Heart right ventricle (tissue), 16 donors: ENCODE measurements around the gene PVR. TPM values are rescaled to one million over a fixed set of nuclear protein-coding genes. Genes with fewer than 3 reads are reported as not detected.
"Not testable (repeated sequence)": the region's sequence is repeated elsewhere in the genome, so short reads cannot be mapped to it uniquely, and the experiment has no call there.

Experiments
- ATAC-seq, 8 donors: fragments of 200-7000 bp; cut with Tn5 transposase; one replicate each; pipeline ENCODE4 v1.9.1; 2020; ENCODE audit warnings: mild to moderate bottlenecking in 8 of 8, moderate library complexity in 8 of 8, moderate number of reproducible peaks in 1 of 8
- DNase-seq, 2 donors: peaks; one replicate each; pipeline ENCODE4 v3.0.0-alpha.2; 2020
- H3K27ac ChIP-seq, 10 donors: fragments of 200-600 bp; sonication (generic) in 2 of 10; one replicate each; pipeline versions ENCODE4 v1.5.0 to v1.8.0; 2020 to 2022; ENCODE audit warnings: mild to moderate bottlenecking in 3 of 10
- H3K27me3 ChIP-seq, 7 donors: fragments of 200-600 bp; one replicate each; pipeline ENCODE4 v1.8.0; 2021 to 2022; ENCODE audit warnings: mild to moderate bottlenecking in 2 of 7
- H3K36me3 ChIP-seq, 9 donors: fragments of 200-600 bp; sonication (generic) in 1 of 9; one replicate each; pipeline versions ENCODE4 v1.5.0 to v1.8.0; 2020 to 2022; ENCODE audit warnings: mild to moderate bottlenecking in 2 of 9
- H3K4me1 ChIP-seq, 9 donors: fragments of 200-600 bp; sonication (generic) in 1 of 9; one replicate each; pipeline versions ENCODE4 v1.5.0 to v1.8.0; 2020 to 2022; ENCODE audit warnings: mild to moderate bottlenecking in 4 of 9
- H3K4me3 ChIP-seq, 10 donors: fragments of 200-600 bp; sonication (generic) in 2 of 10; one replicate each; pipeline versions ENCODE4 v1.5.0 to v1.8.0; 2020 to 2022; ENCODE audit warnings: mild to moderate bottlenecking in 7 of 10, moderate library complexity in 2 of 10
- H3K9me3 ChIP-seq, 11 donors: fragments of 200-600 bp in 10 of 11; sonication (generic) in 2 of 11; one replicate each; pipeline versions ENCODE4 v1.5.0 to v1.8.0; 2013 to 2022; ENCODE audit warnings: mild to moderate bottlenecking in 2 of 11, control low read depth in 1 of 11, moderate library complexity in 1 of 11
- WGBS, 2 donors: extraction: QIAGEN DNeasy Blood & Tissue Kit; methylation state at CpG; one replicate each; pipeline ENCODE4 v1.1.7; 2013; ENCODE audit warnings: inconsistent platforms in 1 of 2; 5-methylcytosine and 5-hydroxymethylcytosine counted together
- intact Hi-C, 10 donors: fragments of 100-400 bp; cut with DNase I; formaldehyde crosslinking; loops; one replicate each; pipeline versions ENCODE4 v1.11.1 to v1.14.2; 2022
- polyA plus RNA-seq, 2 donors: library from polyadenylated mRNA; stranded (reverse); fragments of 200-250 nt; gene quantifications; one replicate each; pipeline ENCODE4 v1.2.3, GENCODE V29; 2013
- total RNA-seq, 10 donors: library from RNA; stranded (reverse); fragmentation: NEBNext Ultra II Directional in 3 of 10; extraction: Animal tissue kit (Norgen Biotek cat#: 25700) in 3 of 10; gene quantifications; one replicate each; pipeline versions ENCODE4 v1.2.1 to v1.2.4, GENCODE V29; 2021 to 2023
- TF ChIP-seq, protein P1 (sequence below), 9 donors: fragments of 200-600 bp; sonication (generic) in 2 of 9; IDR thresholded peaks; one replicate each; pipeline versions ENCODE4 v1.5.0 to v1.8.0; 2021 to 2022; ENCODE audit warnings: antibody characterized with exemption in 9 of 9, mild to moderate bottlenecking in 5 of 9, moderate library complexity in 1 of 9
- donor health status: Arrhythmogenic right ventricular cardiomyopathy.
- donor health status: ischemic (EF 13 %, LVEDD 7.1; RV severe dilation, severe dysfunction).
- donor health status: healthy with polysubstance abuse.
- donor health status: DM: no; HTN: yes; CAD: no.
- donor health status: DM: no; HTN: no; CAD: no.
- donor health status: ischemic (EF 25% LVEDD 6.9; RV normal size, moderate dysfunction).
- donor health status: ischemic (EF 25% LVEDD 5.7; RV mildly dilated, moderate dysfunction).
- donor health status: healthy.
- donor health status: DM: yes; HTN: yes; CAD: no.
- donor health status: Ischemic cardiomyopathy.
- donor health status: ischemic (EF 35%, LVEDD 5.7; RV mildly dilated, moderate dysfunction).
- donor health status: nonischemic (EF 11% LVEDD 7.7; RV severe dilation, severe dysfunction).
- donor health status: DM: yes; HTN: yes; CAD: no.
- donor health status: PGD.
- donor health status: ischemic (EF 29% LVEDD 5.4; RV normal size, mild dysfunction).
- donor health status: nonischemic (EF 23%, LVEDD 6.1; RV moderate dilation, normal function).

PVR gene
- total and polyA plus RNA-seq, 12 donors = 38.3 to 108 (median 43.4) TPM

DNA sequence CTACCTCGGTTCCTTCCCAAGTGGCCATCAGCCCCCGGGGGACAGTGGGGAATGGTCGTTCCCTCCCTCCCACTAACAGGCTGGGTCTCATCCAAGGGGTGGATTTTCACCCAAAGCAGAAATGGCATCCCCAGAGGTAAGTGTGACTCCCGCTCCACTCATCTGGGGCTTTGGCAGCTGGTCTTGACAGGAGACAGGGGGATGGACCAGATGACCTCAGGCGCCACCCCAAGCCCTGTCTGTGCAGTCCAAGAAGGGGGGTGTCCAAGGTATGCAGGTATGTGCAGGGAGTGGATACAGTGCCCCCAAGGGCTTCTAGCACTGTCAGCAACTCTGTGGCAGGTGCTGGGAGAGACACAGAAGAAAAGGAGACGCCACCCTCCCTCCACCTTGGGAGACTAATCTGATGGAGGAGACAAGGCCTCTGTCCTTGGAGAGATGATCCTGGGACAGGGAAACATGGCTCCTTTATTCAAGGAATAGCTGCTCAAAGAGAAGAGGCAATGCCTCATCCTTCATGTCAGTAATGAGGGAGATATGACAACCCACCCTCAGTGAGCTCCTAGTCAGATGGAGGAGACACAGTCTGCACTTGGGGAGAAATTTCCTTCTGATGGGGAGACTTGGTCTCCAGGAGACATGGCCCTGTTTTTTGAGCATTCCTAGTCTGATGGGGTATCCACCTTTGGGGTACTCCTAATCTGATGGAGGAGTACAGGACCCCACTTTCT lies 63.0 kb downstream of the PVR start:
- ATAC-seq = no peak
- H3K27me3 ChIP-seq = no peaks in the 10 kb centered on the region
- H3K9me3 ChIP-seq = no peaks in the 10 kb centered on the region
- TF ChIP-seq, protein P1, sequence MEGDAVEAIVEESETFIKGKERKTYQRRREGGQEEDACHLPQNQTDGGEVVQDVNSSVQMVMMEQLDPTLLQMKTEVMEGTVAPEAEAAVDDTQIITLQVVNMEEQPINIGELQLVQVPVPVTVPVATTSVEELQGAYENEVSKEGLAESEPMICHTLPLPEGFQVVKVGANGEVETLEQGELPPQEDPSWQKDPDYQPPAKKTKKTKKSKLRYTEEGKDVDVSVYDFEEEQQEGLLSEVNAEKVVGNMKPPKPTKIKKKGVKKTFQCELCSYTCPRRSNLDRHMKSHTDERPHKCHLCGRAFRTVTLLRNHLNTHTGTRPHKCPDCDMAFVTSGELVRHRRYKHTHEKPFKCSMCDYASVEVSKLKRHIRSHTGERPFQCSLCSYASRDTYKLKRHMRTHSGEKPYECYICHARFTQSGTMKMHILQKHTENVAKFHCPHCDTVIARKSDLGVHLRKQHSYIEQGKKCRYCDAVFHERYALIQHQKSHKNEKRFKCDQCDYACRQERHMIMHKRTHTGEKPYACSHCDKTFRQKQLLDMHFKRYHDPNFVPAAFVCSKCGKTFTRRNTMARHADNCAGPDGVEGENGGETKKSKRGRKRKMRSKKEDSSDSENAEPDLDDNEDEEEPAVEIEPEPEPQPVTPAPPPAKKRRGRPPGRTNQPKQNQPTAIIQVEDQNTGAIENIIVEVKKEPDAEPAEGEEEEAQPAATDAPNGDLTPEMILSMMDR (IDR thresholded peaks at IDR 0.05) = no peak
- 86 to 90% methylated on average over 6 of the region's 6 CpGs for whole genome bisulfite sequencing, 2 donors
- H3K27ac ChIP-seq = no peak overlapping the region
- intact Hi-C loops = no loop called here
- no peak overlapping the region for H3K4me3 ChIP-seq
- DNase-seq = no peak
- no peaks in the 10 kb centered on the region for H3K36me3 ChIP-seq
- peaks cover 0 to 6% (median 0%) of the 10 kb centered on the region in 9 donors for H3K4me1 ChIP-seq

GRCh38 chr19:44707794-44708193 lies 64.1 kb downstream of the PVR start:
- DNase-seq = no peak
- H3K36me3 ChIP-seq = no peaks in the 10 kb centered on the region
- H3K4me1 ChIP-seq = peaks cover 0 to 6% (median 0%) of the 10 kb centered on the region in 9 donors
- no peak for ATAC-seq
- no peaks in the 10 kb centered on the region for H3K9me3 ChIP-seq
- 91 to 96% methylated on average over 20 of the region's 20 CpGs for WGBS, 2 donors
- H3K27ac ChIP-seq = no peak overlapping the region
- TF ChIP-seq, protein P1 (IDR thresholded peaks at IDR 0.05) = no peak
- intact Hi-C loops = no loop called here
- no peaks in the 10 kb centered on the region for H3K27me3 ChIP-seq
- H3K4me3 ChIP-seq = no peak overlapping the region

- ATAC-seq = no peak
- Histone ChIP-seq H3K36me3 (no peaks in the 10 kb centered on the region), H3K4me1 (peaks cover 0 to 6% (median 0%) of the 10 kb centered on the region in 9 donors), H3K4me3 (no peak overlapping the region), H3K27me3 (no peaks in the 10 kb centered on the region), H3K27ac (no peak overlapping the region), H3K9me3 (no peaks in the 10 kb centered on the region)
- no peak for DNase-seq
- intact Hi-C loops = no loop called here
- TF ChIP-seq, protein P1 (IDR thresholded peaks at IDR 0.05) = no peak
- 80 to 94% methylated on average over 5 of the region's 5 CpGs for WGBS, 2 donors
These were observed 65.2 kb downstream of the PVR start for GRCh38 chr19:44708940-44709339.

- H3K4me3 ChIP-seq, H3K9me3 ChIP-seq, H3K36me3 ChIP-seq, H3K4me1 ChIP-seq, ATAC-seq, H3K27ac ChIP-seq, H3K27me3 ChIP-seq, DNase-seq: not testable (repeated sequence)
- WGBS, 2 donors = 79 to 89% methylated on average over 4 of the region's 4 CpGs
- intact Hi-C loops = loop anchor here in 1 of 10 donors (5.0 kb wide), 1 partner anchor 73 kb away; no protein-coding TSS in a partner anchor
These were observed 65.9 kb downstream of the PVR start for GRCh38 chr19:44709434-44710266.
